Effector CD4-positive, alpha-beta T cell (primary cell): ENCODE measurements around the gene RFX1.
"Not testable (repeated sequence)": the region's sequence is repeated elsewhere in the genome, so short reads cannot be mapped to it uniquely, and the experiment has no call there.

ENCODE experiments used
- DNase-seq: peaks from one replicate; pipeline ENCODE4 v3.0.0-alpha.2; 2020

The RFX1 gene

DNA sequence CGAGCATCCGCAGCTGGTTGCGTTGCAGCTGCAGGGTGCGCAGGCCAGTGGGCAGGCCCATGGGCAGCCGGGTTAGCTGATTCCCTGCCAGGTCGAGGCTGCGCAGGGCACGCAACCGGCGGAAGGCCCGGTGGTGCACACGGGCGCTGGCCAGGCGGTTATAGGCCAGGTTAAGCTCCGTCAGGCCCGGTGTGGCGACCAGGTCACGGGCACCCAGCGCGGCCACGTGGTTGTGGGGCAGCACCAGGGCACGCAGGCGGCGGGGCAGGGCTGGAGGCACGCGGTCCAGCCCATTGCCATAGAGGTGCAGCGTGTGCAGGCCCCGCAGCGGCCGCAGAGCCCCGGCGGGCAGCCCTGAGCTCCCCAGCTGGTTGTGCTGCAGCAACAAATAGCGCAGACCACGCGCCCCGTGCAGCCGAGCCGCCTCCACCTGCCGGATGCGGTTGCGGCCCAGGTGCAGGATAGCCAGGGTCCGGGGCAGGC lies 73.2 kb downstream of the RFX1 start:
- DNase-seq, result no peak

DNA sequence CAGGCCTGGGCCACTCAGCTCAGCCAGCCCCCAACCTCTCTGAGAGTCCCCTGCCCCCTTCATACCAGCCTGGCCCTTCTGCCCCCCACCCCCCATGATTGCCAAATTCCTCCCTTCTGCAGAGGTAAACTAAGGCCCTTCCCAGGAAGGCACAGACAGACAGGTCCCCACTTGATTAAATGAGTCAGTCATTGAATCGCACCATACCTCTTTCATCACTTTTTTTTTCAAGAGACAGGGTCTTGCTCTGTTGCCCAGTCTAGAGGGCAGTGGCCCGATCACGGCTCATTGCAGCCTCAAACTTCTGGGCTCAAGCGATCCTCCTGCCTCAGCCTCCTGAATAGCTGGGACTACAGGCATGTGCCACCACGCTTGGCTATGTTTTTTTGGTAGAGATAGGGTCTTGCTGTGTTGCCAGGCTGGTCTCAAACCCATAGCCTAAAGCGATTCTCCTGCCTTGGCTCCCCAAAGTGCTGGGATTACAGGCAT lies 73.9 kb downstream of the RFX1 start:
- DNase-seq, result no peak

GRCh38 chr19:13931391-13932148 lies 74.5 kb downstream of the RFX1 start:
- no peak for DNase-seq

DNA sequence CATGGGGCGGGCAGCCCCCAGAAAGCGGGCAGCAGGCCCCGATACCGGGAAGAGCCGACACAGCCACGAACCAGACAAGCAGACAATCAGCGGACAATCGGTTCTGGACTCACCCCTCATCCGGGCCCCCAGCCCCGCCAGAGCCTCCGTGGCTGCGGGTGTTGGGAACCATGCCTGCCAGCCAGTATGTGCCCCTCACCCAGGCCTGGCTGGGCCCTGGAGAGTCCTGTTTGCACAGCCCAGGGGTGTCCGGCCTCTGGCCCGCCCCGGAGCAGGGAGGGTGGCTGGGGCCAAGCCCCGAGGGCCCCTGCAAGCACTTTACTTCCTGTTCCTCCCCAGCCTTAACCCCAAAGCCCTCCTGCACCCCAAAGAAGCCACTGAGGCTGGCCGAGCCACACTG lies 75.7 kb downstream of the RFX1 start:
- DNase-seq, result no peak

GRCh38 chr19:13929956-13930355 lies 76.2 kb downstream of the RFX1 start:
- DNase-seq, result no peak

- DNase-seq, result no peak
These were observed 76.8 kb downstream of the RFX1 start for GRCh38 chr19:13929340-13929739.

GRCh38 chr19:13926715-13927114 lies 79.4 kb downstream of the RFX1 start:
- DNase-seq, result no peak

DNA sequence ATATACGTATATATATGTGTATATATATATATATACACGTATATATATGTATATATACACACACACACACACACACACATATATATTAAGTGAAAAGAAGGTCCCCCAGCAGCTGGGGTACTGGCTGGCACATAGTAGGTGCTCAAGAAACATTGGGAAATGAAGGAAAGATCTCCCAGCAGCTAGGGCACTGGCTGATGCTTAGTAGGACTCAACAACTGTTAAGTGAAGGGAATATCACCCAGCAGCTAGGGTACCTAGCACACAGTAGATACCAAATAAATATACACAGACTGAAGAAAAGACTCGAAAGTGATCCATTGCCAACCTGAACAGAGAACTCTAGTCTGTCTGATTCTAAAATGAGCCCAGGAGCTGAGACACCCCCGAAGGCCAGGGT lies 80.1 kb downstream of the RFX1 start:
- no peak for DNase-seq

- DNase-seq, result no peak
These were observed 82.7 kb downstream of the RFX1 start for GRCh38 chr19:13923194-13923987.

DNA sequence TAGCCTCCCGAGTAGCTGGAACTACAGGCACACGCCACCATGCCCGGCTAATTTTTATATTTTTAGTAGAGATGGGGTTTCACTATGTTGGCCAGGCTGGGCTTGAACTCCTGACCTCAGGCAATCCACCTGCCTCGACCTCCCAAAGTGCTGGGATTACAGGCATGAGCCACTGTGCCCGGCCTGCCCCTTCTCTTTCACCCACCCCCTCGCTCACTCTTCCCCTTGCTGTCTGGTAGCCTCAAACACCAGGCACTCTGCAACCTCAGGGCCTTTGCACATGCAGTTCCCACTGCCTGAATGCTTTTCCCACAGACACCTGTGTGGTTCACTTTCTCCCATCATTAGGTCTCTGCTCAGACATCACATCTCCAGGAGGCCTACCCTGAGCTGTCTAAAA lies 84.0 kb downstream of the RFX1 start:
- DNase-seq, result not testable (repeated sequence)

DNA sequence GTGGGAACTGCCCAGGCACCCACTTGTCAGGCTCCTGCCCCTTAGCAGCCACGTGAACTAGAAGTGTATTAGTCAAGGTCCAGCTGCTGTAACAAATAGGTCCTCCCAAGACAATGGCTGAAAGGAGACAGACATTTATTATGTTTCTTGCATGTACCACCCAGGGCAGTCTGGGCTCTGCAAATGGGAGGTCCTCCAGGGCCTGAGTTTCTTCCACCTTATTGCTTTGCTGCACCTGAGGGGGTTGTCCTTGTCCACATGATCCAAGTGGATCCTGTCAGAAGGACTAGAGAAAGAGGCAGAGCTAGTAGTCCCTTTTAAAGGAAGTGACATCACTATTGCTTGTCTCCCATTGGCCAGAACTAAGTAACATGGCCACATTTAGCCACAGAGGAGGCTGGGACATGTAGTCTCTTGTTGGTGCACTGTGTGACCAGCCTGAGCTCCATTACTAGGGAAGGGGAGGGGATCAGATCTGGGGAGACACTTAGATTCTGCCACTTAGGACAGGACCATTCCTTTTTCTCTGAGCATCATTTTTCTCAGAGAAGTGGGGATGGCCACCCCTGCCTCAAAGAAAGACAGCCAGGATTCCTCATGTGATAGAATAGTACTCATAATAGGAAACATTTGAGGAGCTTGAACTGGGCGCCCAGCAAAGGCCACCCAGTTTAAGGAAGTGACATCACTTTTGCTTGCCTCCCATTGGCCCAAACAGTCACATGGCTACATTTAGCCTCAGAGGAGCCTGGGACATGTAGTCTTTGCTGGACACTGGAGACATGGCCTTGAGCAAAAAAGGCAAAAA lies 85.0 kb downstream of the RFX1 start:
- peak; percentile 20 for DNase-seq

DNA sequence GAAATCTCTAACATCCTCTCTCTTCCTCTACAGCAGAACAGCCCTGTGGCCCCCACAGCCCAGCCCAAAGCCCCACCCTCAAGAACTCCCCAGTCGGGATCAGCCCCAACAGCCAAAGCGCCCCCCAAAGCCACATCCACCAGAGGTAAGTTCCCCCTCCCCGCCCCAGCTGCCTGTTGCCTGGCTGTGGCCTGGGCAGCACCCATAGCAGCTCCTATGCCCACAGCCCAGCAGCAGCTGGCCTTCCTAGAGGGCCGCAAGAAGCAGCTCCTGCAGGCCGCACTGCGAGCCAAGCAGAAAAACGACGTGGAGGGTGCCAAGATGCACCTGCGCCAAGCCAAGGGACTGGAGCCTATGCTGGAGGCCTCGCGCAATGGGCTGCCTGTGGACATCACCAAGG lies 85.6 kb downstream of the RFX1 start:
- DNase-seq, result no peak

DNA sequence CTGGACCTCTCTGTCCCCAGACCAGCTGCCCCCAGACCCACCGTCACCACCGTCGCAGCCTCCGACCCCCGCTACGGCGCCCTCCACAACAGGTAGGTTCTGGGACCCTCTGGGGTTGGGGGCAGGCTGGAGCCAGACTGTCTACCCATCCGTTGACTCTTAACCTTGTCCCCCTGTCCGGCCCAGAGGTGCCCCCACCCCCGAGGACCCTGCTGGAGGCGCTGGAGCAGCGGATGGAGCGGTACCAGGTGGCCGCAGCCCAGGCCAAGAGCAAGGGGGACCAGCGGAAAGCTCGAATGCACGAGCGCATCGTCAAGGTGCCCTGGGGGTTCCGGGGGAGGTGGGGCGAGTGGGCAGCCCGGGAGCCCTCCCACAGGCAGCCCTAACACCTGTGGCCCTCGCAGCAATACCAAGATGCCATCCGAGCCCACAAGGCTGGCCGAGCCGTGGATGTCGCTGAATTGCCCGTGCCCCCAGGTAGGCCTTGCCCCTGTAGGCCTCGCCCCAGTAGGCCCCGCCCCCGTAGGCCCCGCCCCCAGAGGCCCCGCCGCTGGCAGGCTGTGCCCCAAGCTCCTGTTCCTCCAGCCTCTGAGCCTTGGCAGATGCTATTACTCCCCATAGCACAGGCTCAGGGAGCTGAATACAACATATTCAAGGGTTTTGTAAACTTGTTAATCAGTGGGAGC lies 87.3 kb downstream of the RFX1 start:
- DNase-seq, result no peak

DNA sequence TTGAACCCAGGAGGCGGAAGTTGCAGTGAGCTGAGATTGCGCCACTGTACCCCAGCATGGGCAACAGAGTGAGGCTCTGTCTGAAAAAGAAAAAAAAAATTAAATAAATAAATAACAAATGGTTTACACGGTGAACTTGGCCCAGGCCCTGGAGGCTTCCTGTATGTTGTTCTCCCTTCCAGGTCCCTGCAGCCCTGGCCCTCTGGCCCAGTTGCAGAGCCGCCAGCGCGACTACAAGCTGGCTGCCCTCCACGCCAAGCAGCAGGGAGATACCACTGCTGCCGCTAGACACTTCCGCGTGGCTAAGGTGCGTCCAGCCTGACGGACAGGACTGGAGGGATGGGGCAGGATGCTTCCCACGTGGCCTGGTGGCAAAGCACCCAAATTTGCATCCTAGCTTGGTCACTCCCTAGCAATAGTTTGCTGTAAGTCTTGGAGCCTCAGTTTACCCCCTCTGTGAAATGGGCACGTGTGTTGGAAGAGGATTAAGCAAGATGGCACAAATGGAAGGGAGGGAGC lies 88.2 kb downstream of the RFX1 start:
- DNase-seq, result no peak

GRCh38 chr19:13914777-13915176 lies 91.3 kb downstream of the RFX1 start:
- no peak for DNase-seq

- no peak for DNase-seq
These were observed 92.8 kb downstream of the RFX1 start for GRCh38 chr19:13913352-13913751.
